Measurements from ENCODE around the gene C19orf25. TPM values are rescaled to one million over a fixed set of nuclear protein-coding genes. Genes with fewer than 3 reads are reported as not detected.

Gene C19orf25
- total and polyA plus RNA-seq, 2 of the 13 experiments (the other 11 are each of a cell fraction or from before 2014, with no cell fraction given), result 14.2 to 32.4 TPM

GRCh38 chr19:1470055-1470304 is 9.0 kb downstream of the C19orf25 start (continued):
- TF ChIP-seq ZBTB4 (CRISPR knock-in tag; IDR thresholded peaks at IDR 0.05; ENCODE audit: borderline replicate concordance) (no peak), ZNF83 (CRISPR knock-in tag; IDR thresholded peaks at IDR 0.05; ENCODE audit: borderline replicate concordance) (0 out of 2 replicates have a peak, but pooled peaks have one; percentile 42), ZNF704 (CRISPR knock-in tag; IDR thresholded peaks at IDR 0.05; ENCODE audit: borderline replicate concordance) (0 out of 2 replicates have a peak, but pooled peaks have one; percentile 61), ZFP37 (CRISPR knock-in tag; IDR thresholded peaks at IDR 0.05; ENCODE audit: borderline replicate concordance) (no peak), ZNF670 (CRISPR knock-in tag; IDR thresholded peaks at IDR 0.05; ENCODE audit: borderline replicate concordance) (peak; percentile 52; the same call in 1 of the 2 replicates), ZNF841 (CRISPR knock-in tag; IDR thresholded peaks at IDR 0.05; ENCODE audit: borderline replicate concordance) (peak; percentile 48; the same call in 1 of the 2 replicates), ZNF747 (CRISPR knock-in tag; IDR thresholded peaks at IDR 0.05; ENCODE audit: borderline replicate concordance) (no peak), AHDC1 (CRISPR knock-in tag; IDR thresholded peaks at IDR 0.05; ENCODE audit: borderline replicate concordance) (no peak)
